HepG2 (cell line): ENCODE measurements around the gene PEX14.

Experiments
- CBX2 ChIP-seq, 2 experiments: fragments of 200-600 bp in 1 of 2; sonication (generic); formaldehyde crosslinking in 1 of 2; IDR thresholded peaks; 2 replicates each; pipeline versions ENCODE4 v1.7.0 to v1.8.1; 2018 to 2022; ENCODE audit warnings: low read depth in 2 of 2, low read length in 1 of 2, mild to moderate bottlenecking in 1 of 2, missing genetic modification reagents in 1 of 2
- CTCF ChIP-seq: sonication (generic); formaldehyde crosslinking; IDR thresholded peaks from 2 replicates; pipeline ENCODE4 v1.5.0; 2020; ENCODE audit warnings: mild to moderate bottlenecking, missing genetic modification reagents, moderate library complexity
- EP300 ChIP-seq, 3 experiments: sonication (generic) in 1 of 3; formaldehyde crosslinking in 1 of 3; IDR thresholded peaks; 2 replicates each; pipeline versions ENCODE4 v1.5.1 to v1.6.1; 2011 to 2020; ENCODE audit warnings: low read depth in 2 of 3, low read length in 2 of 3, borderline replicate concordance in 1 of 3, improper control_type of control experiment in 1 of 3, mild to moderate bottlenecking in 1 of 3, missing genetic modification reagents in 1 of 3, moderate library complexity in 1 of 3
- EZH2 ChIP-seq: conservative IDR thresholded peaks from 2 replicates; pipeline ENCODE4 v1.6.1; 2012; ENCODE audit warnings: mild to moderate bottlenecking, low read depth, low read length, moderate library complexity
- ZNF616 ChIP-seq: sonication (generic); formaldehyde crosslinking; IDR thresholded peaks from 2 replicates; pipeline ENCODE4 v1.5.0; 2020; ENCODE audit warnings: low read depth, mild to moderate bottlenecking, missing genetic modification reagents

- no peak for TF ChIP-seq EZH2
- TF ChIP-seq EP300 (IDR thresholded peaks at IDR 0.05; ENCODE audit: low read depth in 2 of 2, low read length in 2 of 2), result no peak
- TF ChIP-seq EP300 (CRISPR knock-in tag; IDR thresholded peaks at IDR 0.05; ENCODE audit: borderline replicate concordance), result no peak
- no peak for TF ChIP-seq CBX2 (IDR thresholded peaks at IDR 0.05; ENCODE audit: low read depth, low read length)
- TF ChIP-seq CBX2 (CRISPR knock-in tag; IDR thresholded peaks at IDR 0.05; ENCODE audit: low read depth), result no peak
- no peak for TF ChIP-seq ZNF616 (CRISPR knock-in tag)
- TF ChIP-seq CTCF (CRISPR knock-in tag), result no peak
These were observed 56.2 kb downstream of the PEX14 start for GRCh38 chr1:10530756-10531495.
